ACHN (cell line): ENCODE results near the gene EPG5.
"Not testable (repeated sequence)": the region's sequence is repeated elsewhere in the genome, so short reads cannot be mapped to it uniquely, and the experiment has no call there.

Experiments used
- DNase-seq: peaks from one replicate; pipeline ENCODE4 v3.0.0-alpha.2; 2015
- in situ Hi-C: cut with HindIII; loops from 2 replicates; pipeline ENCODE4 v1.10.0; 2017; ENCODE audit warnings: low sequenced_read_pairs, low pct_ligation_motif_present, low pct_unique_long_range_greater_than_20kb

EPG5 gene

DNA sequence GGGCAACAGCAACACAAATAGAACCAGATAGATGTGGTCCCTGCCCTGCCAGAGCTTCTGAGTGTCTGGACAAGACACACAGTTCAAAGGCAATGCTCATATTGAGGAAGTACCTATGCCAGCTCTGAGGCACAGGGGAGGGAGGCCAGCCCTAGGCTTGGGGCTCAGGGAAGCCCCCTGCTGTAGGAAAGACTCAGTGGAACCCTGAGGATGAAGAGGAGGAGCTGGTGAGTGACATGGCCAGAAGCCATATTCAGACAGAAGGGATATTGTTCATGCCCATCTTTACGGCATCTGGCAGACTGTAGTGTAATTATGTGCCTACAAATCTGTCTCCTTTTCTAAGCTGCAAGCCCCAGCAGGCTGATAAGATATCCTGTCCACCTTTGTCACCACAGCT, 132.8 kb downstream of the EPG5 start:
- no peak for DNase-seq
- in situ Hi-C loops: no loop called here

DNA sequence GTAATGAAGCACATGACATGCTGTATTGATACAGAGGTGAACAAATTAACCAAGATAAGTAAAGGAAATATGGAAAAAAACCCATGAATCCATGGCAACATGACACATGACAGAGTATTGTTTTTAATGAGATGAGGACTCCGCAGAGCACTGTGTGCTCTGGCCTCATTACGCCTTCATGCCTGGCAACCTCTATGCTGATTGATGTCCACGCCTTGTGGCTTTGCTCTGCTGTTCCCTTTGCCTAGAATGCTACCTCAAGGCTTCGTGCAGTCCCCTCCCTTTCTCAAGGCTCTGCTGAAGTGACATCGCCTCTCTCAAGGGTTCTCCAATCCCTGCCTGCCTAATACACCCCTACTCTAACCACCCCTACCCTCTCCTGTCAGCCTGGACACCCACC, 133.3 kb downstream of the EPG5 start:
- no peak for DNase-seq
- in situ Hi-C loops: no loop called here

DNA sequence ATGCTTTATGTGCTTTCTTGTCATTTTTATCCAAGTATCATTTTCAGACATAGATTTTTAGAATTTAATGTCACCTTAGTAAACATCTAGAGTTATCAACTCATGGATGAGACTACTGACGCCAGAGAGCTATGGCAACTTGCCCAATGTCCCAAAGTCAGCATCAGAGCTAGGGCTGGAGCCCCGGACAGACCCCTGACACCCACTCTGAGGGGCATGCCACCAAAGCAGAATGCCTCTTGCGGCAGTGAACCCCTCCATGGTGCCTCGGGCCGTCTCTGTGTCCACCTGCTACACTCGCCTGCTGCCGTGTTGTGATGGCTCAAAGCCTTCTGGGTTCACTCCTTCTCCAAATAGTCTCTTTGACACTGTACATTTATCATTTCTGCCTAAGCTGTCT, 136.2 kb downstream of the EPG5 start:
- in situ Hi-C loops: no loop called here
- DNase-seq: no peak

DNA sequence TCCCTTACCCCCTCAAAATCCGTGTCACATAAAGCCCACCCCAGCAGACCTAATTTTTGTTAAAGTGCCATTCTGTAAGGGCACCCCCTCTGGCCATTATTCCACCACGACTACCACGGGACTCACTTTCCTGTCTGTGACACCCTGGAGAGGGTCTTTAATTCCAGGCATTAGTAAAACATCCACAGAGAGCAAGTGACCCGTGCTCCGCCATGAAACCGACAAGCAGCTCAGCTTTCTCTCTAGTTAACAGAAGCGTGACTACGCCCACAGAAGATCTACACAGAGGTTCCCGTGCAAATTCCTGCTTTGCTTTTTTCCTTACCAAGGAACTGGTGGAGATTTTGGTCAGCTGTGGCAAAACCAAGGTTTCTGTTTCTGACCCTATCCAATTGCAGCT, 137.3 kb downstream of the EPG5 start:
- in situ Hi-C loops: no loop called here
- DNase-seq: no peak

DNA sequence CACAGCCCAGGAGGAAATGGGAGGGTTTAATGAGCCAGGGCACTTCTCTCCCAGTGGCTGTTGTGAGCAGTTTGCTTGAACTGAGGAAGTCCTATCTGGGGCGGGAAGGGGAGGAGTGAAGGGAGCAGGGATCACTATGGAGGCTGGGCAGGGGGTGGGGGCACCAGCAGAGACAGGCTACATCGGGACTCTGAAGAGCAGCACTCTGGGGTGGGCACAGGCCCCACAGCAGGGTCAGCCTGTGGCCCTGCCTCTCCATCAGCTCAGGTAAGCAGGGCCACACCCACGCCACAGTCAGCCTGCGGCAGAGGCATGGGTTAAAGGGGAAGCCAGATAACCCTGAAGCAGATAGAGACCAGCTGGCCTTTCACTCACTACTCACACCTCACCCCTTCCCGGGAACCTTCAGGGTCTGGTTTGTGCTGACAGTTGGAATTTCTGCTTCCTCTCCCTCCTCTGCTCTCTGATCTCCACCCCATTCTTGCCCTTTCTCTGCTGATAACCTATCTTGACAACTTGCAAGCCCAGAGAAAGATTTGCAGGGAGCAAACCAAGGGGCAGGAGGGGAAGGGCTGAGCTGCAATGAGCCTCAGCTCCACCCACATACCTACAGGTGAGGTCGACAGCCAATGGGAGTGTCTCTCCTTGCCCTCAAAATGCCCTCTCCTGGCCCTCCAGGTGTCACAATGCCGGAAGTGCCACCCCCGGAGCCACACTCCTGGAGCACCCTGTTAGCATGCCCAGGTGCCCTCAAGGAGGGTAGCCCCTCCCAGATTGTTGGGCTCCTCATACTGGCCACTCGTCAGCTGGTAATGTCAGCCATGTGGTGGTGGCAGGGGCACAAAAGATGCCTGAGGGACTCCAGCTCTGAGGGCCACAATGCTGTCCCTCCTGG, 138.0 kb downstream of the EPG5 start:
- no peak for DNase-seq
- in situ Hi-C loops: no loop called here

DNA sequence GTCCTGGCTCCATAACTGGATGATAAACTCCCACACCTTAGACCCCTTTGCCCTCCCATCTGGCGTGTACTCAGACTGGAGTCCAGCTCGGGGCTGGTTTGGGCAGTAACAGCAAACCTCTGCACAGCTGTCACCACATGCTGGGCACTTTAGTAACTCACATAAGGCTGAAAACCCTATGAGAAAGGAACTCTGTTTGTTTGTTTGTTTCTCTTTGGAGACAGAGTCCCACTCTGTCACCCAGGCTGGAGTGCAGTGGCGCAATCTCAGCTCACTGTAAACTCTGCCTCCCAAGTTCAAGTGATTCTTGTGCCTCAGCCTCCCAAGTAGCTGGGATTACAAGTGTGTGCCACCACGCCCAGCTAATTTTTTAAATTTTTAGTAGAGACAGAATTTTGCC, 140.4 kb downstream of the EPG5 start:
- DNase-seq, in situ Hi-C loops: not testable (repeated sequence)

DNA sequence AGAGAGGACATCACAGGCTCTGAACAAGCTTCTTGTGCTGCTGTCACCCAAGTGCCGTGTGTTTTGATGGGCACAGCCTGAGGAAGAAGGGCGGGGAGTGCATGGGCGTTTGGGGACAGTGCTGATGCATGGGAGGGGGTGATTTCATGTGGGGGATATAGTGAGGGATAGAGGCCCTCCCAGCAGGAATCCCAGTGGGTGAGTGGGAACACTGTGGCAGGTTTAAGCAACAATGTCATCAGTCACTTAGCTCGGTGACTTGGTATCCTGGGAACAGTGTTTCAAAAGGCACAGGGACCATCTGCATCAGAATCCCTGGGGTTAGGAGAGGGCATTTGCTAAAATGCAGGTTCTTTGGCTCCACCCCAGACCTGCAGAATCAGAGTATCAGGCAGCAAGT, 141.0 kb downstream of the EPG5 start:
- no peak for DNase-seq
- in situ Hi-C loops: no loop called here

DNA sequence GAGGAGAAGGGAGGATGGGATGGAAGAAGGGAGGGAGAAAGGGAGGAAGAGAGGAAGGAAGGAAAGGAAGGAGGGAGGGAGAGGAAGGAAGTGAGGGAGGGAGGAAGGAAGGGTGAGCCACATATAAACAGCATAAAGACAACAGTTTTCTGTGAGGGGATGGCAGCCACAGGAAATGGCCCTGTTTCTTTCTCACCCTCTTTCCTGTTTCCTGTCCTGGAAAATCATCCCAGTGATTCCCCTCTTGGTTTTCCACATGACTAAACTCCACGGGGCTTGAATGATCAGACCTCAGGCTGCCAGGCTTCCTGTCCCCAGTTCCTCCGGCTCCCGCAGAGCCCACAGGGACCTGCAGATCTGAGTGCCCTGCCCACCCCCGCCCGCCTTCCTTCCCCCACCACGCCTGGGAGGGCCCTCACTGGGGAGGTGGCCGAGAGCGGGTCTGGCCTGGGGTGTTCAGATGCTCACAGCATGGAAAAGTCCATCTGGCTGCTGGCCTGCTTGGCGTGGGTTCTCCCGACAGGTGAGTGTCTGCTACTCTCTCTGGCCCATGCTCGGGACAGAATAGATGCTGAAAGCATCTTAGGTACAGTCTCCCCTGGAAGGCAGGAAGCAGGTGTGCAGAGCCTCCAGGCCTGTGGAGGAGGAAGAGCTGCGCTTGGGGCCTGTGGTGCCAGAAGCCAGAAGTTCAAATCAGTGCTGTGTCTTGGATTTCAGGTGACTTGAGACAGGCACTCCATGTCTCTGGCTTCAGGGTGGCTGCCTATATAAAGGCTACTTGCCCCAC, 141.7 kb downstream of the EPG5 start, which contains the start of gene SIGLEC15:
SIGLEC15 (plus strand) TSS at position 418 of the 787 bp plus-strand sequence; CDS start at position 472, 54 bp downstream.
- DNase-seq: peak; percentile 55
- in situ Hi-C loops: no loop called here

DNA sequence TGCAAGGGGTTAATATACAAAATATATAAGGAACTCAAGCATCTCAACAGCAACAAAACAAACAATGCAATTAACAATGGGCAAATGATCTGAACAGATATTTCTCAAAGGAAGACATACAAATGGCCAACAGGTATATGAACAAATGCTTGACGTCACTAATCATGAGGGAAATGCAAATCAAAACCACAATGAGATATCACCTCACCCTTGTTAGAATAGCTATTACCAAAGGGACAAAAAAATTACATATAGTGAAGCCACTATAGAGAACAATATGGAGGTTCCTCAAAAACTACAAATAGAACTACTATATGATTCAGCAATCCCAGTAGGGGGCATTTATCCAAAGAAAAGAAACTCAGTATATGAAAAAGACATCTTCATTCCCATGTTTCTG, 145.4 kb downstream of the EPG5 start:
- in situ Hi-C loops: no loop called here
- DNase-seq: no peak

DNA sequence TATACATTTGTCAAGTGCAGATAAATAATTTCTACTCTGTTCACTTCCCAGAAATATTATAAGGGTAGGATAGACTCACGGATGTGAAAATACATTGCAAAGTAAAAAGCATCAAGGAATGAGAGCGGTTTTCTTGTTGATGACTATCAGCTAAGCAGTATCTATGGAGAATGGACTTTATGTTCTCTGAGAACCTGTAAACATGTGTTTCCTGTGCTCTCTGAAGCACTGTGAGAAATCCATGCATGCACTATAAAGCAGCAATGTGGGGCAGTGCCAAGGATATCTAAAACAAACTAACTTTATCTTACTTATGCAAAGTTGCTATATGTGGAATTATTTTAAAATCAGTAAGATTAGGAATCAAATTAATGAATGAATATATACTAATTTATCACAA, 146.1 kb downstream of the EPG5 start:
- no peak for DNase-seq
- in situ Hi-C loops: no loop called here

DNA sequence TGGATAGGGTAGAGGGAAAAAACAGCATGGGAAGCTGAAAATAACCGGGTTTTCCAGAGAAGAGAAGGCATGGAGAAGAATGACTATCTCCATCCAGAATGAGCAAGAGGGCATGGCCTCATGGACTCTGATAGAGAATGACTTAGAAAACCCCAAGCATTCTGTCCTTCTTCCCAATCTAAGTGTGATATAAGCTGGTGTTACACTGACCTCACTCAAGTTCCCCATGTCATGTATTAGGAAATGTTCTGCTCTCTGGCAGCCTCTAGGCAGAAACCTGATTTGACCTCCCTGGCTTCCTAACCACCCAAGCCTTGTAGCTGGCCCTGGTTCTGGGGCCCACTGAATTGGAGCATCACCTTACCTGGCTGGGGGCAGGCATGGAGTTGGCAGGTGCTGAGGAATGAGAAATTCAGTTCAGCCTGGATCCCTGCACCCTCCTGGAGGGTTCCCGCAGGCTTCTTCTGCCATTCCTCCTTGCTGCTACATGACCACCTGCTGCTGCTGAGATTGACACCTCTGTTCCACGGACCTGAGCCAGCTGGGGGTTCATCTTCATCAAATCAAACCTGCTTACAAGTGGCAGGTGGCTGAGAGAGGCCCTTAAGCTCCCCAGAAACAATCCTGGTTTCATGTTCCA, 146.9 kb downstream of the EPG5 start:
- no peak for DNase-seq
- in situ Hi-C loops: no loop called here

DNA sequence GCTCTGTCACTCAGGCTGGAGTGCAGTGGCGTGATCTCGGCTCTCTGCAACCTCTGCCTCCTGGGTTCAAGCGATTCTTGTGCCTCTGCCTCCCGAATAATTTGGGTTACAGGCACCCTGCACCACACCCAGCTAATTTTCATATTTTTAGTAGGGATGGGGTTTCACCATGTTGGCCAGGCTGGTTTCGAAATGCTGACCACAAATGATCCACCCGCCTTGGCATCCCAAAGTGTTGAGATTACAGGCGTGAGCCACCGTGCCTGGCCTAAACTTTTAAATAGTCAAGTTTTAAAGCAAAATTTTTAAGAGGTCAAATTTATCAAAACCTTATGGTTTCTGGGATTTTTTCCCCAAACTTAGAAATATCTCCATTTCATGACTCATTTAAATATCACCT, 148.4 kb downstream of the EPG5 start:
- in situ Hi-C loops, DNase-seq: not testable (repeated sequence)

DNA sequence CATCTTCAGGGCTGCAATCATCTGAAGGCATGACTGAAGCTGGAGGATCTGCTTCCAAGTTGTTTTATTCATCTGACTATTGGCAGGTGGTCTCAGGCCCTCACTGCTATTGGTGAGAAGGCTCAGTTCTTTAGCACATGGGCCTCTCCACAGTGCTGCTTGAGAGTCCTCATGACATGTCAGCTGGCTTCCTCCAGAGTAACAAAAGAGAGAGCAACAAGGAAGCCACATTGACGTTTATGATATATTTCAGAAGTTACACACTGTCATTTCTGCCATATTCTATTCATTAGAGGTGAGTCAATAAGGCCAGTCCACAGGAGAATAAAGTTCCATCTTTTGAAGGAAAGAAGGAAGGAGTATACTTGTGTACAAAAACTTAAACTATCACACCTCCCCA, 149.6 kb downstream of the EPG5 start:
- in situ Hi-C loops: no loop called here
- DNase-seq: no peak

DNA sequence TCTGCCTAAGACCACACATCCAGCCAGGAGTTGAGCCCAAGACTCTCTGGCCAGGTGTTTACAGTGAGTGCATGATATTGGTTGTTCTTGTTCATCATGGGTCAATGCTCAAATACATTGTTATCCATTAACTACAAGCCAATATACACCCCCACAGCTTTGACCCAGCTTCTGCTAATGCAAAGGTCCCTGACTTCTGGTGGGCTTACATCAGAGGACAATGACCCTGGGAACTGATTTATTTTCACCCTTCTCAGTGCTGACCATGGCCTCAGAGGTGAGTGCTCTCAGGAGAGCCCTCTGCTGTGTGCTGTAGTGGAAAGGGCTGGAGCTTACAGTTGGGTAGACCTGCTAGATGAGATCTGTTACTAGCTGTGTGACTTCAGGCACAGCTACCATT, 152.4 kb downstream of the EPG5 start:
- in situ Hi-C loops, DNase-seq: not testable (repeated sequence)

DNA sequence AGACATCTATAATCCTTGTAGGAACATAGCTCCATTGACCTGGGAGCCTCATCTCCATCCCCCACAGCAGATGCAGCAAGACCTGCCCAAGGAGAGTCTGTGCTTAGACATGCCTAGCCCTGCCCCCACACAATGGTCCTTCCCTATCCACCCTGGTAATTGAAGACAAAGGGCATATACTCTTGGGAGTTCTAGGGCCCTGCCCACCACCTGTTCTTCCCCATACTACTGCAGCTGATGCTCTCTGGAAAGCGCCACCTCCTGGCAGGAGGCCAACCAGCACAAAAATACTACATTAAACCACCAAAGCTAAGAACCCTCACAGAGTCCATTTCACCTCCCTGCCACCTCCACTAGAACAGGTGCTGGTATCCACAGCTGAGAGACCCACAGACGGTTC, 160.0 kb downstream of the EPG5 start:
- in situ Hi-C loops, DNase-seq: not testable (repeated sequence)

DNA sequence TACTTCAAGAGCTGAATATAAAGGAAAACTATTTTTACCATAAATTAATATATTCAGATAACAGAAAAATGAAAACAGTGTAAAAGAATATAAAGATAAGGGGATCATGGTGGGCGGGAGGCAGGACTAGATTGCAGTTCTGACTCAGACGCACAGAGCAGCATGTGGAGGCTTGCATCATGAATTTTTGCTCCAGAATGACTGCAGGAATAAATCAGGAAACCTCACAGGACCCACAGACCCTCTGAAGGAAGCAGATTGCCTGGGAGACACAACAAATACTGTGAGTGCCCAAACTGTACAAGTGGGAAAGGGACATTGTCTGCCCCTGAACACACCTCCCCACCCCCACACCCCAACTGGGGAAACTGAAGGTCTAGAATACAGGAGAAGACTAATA, 160.9 kb downstream of the EPG5 start:
- DNase-seq: no peak

DNA sequence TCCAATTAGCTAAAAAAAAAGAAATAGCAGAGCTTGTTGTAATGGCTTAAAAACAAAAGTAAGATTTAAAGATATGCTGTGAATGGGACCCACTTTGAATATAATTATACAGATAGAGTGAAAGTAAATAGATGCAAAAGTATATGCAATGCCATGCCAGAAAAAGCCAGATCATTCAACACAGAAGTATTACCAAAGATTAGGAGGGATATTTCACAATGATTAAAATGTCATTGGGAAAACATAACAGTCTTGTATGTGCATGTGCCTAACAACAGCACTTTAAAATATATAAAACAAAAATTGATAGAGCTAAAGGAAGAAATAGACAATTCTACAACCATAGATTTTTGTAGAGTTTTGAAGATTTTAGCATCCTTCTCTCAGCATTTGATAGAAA, 161.6 kb downstream of the EPG5 start:
- DNase-seq: no peak
- in situ Hi-C loops: no loop called here

More for the DNA sequence above, 160.9 kb downstream of the EPG5 start:
- in situ Hi-C loops: no loop called here

DNA sequence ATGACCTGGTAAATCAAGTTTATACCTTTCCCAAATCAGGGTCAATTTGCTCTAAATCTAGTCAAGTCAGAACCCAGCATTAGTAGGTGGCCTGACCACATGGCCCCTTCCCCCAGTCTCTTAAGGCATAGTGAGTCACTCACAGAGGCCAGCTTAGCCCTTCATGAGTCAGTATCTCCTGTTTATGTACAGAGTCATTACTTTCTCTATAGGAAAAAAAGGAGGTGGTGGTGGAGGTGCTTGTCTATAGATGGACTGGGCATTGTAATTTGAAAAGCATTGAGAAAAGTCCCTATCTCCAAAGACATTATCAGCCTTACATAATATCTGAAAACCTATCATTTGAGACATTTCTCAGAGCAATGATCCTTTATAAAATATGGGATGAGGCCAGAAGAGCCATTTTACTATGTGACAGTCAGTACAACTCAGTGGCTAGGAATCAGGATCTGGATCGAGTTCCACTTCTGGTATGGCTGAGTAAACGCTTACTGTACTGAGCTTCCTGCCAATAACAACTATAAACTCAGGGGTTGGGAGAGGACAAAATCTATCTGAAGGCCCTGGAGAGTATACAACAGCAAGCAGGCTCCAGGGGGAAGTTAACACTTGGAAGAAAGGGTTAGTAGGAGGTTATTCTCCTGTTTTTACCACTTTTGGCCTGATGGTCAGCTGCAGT, 164.2 kb downstream of the EPG5 start:
- in situ Hi-C loops: no loop called here
- peak; percentile 85 for DNase-seq
